K562 (cell line): ENCODE measurements around the gene IMPDH2. TPM values are rescaled to one million over a fixed set of nuclear protein-coding genes. Genes with fewer than 3 reads are reported as not detected.
A peak's percentile ranks its signal among the peaks of the same experiment; 100 is the strongest.

Experiments used
- CCNT2 ChIP-seq: IDR thresholded peaks from 2 replicates; pipeline ENCODE4 v1.6.1; 2011; ENCODE audit warnings: borderline replicate concordance, low read depth, mild to moderate bottlenecking, moderate library complexity, mixed read lengths, low read length; ENCODE audit not compliant: insufficient read length; ENCODE audit errors: extremely low read depth
- ELF2 ChIP-seq: fragments of 250-450 bp; sonication (Bioruptor Pico); IDR thresholded peaks from 2 replicates; pipeline ENCODE4 v1.5.0; 2021; ENCODE audit warnings: mild to moderate bottlenecking
- ESRRB ChIP-seq: fragments of 250-450 bp; sonication (Bioruptor Pico); IDR thresholded peaks from 2 replicates; pipeline ENCODE4 v1.5.0; 2020; ENCODE audit warnings: mild to moderate bottlenecking, moderate library complexity, borderline replicate concordance
- FOXP1 ChIP-seq: sonication (generic); formaldehyde crosslinking; IDR thresholded peaks from 2 replicates; pipeline ENCODE4 v1.8.0; 2022; ENCODE audit warnings: mild to moderate bottlenecking, missing genetic modification reagents
- MAFK ChIP-seq: IDR thresholded peaks from 2 replicates; pipeline ENCODE4 v1.6.1; 2011; ENCODE audit warnings: low read length, improper control_type of control experiment
- RHOXF2B ChIP-seq: fragments of 250-450 bp; sonication (Bioruptor Pico); conservative IDR thresholded peaks from 2 replicates; pipeline ENCODE4 v1.5.1; 2021
- SMAD4 ChIP-seq: fragments of 250-450 bp; sonication (Bioruptor Pico); conservative IDR thresholded peaks from 2 replicates; pipeline ENCODE4 v1.8.0; 2021; ENCODE audit warnings: inconsistent platforms, mild to moderate bottlenecking, moderate library complexity
- SNRNP70 ChIP-seq: fragments of 200-400 bp; formaldehyde crosslinking; optimal IDR thresholded peaks from 2 replicates; pipeline ENCODE3; 2017; ENCODE audit warnings: low read depth, low read length
- SREBF1 ChIP-seq: fragments of 150-350 bp; IDR thresholded peaks from 2 replicates; pipeline ENCODE4 v1.6.1; 2014; ENCODE audit warnings: antibody characterized with exemption, low read depth, low read length, borderline replicate concordance
- SRSF3 ChIP-seq: fragments of 200-400 bp; formaldehyde crosslinking; IDR thresholded peaks from 2 replicates; pipeline ENCODE4 v1.6.1; 2016; ENCODE audit warnings: mild to moderate bottlenecking, low read length, moderate library complexity; ENCODE audit not compliant: insufficient read depth
- polyA plus RNA-seq, 8 experiments: library from polyadenylated mRNA; depleted of rRNA in 4 of 8; stranded (reverse) in 5 of 8; unstranded in 3 of 8; fragments of >200 nt; fragmentation: Nextera tagmentation in 2 of 8; fragmentation: Illumina TruSeq in 1 of 8; extraction: Ambion mirVana in 2 of 8; extraction: Trizol in 1 of 8; gene quantifications; 2 replicates each; pipeline versions ENCODE4 v1.2.1 to v1.2.3, GENCODE V29; 2011 to 2014; ENCODE audit warnings: inconsistent platforms in 1 of 8, missing spikeins in 1 of 8
- total RNA-seq, 7 experiments: library from RNA; depleted of rRNA in 6 of 7; stranded (reverse); fragments of >200 nt in 6 of 7; fragmentation: Illumina TruSeq in 2 of 7; extraction: Trizol in 2 of 7; gene quantifications; 2 replicates each; pipeline versions ENCODE4 v1.2.1 to v1.2.3, GENCODE V29; 2011 to 2021; ENCODE audit warnings: low replicate concordance in 1 of 7
- TF ChIP-seq, protein P1 (sequence below): fragments of 450-650 bp; IDR thresholded peaks from 2 replicates; pipeline ENCODE4 v1.6.1; 2016; ENCODE audit warnings: borderline replicate concordance
- TF ChIP-seq, protein P2 (sequence below): fragments of 200-400 bp; formaldehyde crosslinking; IDR thresholded peaks from 2 replicates; pipeline ENCODE4 v1.6.1; 2017; ENCODE audit warnings: mild to moderate bottlenecking, low read depth, low read length, moderate library complexity
- TF ChIP-seq, protein P3 (sequence below): fragments of 450-650 bp; IDR thresholded peaks from 2 replicates; pipeline ENCODE4 v1.6.1; 2016; ENCODE audit warnings: antibody characterized with exemption
- TF ChIP-seq, protein P4 (sequence below), 3 experiments: fragments of 200-800 bp in 1 of 3; fragments of 250-450 bp in 1 of 3; fragments of 450-650 bp in 1 of 3; sonication (Bioruptor Pico) in 1 of 3; sonication (Bioruptor generic) in 1 of 3; formaldehyde crosslinking in 1 of 3; IDR thresholded peaks; 2 replicates each; pipeline versions ENCODE4 v1.6.1 to v1.8.0; 2016 to 2022; ENCODE audit warnings: mild to moderate bottlenecking in 2 of 3, missing genetic modification characterization in 2 of 3, missing compliant biosample characterization in 1 of 3, moderate library complexity in 1 of 3

Gene IMPDH2
- total and polyA plus RNA-seq, 9 of the 15 experiments (the other 6 are each of a cell fraction or from before 2014, with no cell fraction given), result 318 to 507 (median 366) TPM

DNA sequence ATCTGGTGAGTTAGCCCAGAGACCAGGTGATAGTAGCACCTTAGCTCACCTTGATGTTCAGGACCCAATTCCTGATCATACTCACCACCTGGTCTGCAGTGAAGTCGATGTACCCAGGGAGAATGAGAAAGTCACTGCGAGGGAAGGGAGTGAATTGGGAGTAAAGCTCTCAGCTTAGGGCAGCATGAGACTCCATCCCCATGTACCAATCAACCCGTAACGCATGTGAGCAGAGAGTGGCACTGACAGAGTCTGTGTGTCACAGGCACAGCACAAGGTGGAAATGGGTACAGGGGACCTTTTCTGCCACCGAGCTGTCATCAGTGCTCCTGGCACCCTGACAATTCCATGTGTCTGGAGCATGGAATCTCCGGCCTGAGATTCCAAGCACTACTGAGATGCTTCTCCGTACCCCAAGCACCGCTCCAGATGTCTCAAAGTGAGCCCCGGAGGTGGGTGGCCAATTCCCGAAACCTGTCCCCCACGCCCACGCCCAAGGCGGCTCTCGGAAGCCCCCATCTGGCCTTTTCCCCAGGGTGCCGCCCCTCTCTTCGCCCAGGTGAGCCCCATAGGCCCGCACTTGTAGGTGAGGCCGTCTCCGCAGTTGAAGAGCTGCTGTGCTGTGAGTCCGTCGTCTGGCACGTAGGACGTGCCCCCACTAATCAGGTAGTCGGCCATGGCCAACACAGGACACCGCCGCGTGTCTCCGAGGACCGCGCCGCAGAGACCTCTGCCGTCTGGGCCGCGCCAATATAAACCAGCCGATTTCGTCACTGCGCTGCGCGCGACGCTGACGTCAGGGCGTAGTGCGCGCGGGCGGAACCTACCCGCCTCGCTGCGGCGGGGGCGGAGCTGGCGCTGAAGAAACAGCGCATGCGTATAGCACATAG, at the start of gene IMPDH2 (continued):
- TF ChIP-seq FOXP1 (CRISPR knock-in tag), result peak; percentile 68; the same call in 1 of the 2 replicates
- TF ChIP-seq, protein P1, sequence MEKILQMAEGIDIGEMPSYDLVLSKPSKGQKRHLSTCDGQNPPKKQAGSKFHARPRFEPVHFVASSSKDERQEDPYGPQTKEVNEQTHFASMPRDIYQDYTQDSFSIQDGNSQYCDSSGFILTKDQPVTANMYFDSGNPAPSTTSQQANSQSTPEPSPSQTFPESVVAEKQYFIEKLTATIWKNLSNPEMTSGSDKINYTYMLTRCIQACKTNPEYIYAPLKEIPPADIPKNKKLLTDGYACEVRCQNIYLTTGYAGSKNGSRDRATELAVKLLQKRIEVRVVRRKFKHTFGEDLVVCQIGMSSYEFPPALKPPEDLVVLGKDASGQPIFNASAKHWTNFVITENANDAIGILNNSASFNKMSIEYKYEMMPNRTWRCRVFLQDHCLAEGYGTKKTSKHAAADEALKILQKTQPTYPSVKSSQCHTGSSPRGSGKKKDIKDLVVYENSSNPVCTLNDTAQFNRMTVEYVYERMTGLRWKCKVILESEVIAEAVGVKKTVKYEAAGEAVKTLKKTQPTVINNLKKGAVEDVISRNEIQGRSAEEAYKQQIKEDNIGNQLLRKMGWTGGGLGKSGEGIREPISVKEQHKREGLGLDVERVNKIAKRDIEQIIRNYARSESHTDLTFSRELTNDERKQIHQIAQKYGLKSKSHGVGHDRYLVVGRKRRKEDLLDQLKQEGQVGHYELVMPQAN, result peak; percentile 84
- peak; percentile 85 for TF ChIP-seq SMAD4
- peak; percentile 50; the same call in 1 of the 2 replicates for TF ChIP-seq RHOXF2B (CRISPR knock-in tag)
- TF ChIP-seq CCNT2, result peak; percentile 96
- no peak for TF ChIP-seq SREBF1
- peak; percentile 37; the same call in 1 of the 2 replicates for TF ChIP-seq MAFK
- TF ChIP-seq, protein P2, sequence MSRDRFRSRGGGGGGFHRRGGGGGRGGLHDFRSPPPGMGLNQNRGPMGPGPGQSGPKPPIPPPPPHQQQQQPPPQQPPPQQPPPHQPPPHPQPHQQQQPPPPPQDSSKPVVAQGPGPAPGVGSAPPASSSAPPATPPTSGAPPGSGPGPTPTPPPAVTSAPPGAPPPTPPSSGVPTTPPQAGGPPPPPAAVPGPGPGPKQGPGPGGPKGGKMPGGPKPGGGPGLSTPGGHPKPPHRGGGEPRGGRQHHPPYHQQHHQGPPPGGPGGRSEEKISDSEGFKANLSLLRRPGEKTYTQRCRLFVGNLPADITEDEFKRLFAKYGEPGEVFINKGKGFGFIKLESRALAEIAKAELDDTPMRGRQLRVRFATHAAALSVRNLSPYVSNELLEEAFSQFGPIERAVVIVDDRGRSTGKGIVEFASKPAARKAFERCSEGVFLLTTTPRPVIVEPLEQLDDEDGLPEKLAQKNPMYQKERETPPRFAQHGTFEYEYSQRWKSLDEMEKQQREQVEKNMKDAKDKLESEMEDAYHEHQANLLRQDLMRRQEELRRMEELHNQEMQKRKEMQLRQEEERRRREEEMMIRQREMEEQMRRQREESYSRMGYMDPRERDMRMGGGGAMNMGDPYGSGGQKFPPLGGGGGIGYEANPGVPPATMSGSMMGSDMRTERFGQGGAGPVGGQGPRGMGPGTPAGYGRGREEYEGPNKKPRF, result no peak
- TF ChIP-seq, protein P3, sequence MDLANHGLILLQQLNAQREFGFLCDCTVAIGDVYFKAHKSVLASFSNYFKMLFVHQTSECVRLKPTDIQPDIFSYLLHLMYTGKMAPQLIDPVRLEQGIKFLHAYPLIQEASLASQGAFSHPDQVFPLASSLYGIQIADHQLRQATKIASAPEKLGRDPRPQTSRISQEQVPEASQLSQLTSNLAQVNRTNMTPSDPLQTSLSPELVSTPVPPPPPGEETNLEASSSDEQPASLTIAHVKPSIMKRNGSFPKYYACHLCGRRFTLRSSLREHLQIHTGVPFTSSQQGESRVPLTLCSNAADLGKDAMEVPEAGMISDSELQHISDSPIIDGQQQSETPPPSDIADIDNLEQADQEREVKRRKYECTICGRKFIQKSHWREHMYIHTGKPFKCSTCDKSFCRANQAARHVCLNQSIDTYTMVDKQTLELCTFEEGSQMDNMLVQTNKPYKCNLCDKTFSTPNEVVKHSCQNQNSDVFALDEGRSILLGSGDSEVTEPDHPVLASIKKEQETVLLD, result peak; percentile 98
- no peak for TF ChIP-seq SRSF3
- peak; percentile 59; the same call in 1 of the 2 replicates for TF ChIP-seq ELF2
- no peak for TF ChIP-seq SNRNP70
- TF ChIP-seq, protein P4, sequence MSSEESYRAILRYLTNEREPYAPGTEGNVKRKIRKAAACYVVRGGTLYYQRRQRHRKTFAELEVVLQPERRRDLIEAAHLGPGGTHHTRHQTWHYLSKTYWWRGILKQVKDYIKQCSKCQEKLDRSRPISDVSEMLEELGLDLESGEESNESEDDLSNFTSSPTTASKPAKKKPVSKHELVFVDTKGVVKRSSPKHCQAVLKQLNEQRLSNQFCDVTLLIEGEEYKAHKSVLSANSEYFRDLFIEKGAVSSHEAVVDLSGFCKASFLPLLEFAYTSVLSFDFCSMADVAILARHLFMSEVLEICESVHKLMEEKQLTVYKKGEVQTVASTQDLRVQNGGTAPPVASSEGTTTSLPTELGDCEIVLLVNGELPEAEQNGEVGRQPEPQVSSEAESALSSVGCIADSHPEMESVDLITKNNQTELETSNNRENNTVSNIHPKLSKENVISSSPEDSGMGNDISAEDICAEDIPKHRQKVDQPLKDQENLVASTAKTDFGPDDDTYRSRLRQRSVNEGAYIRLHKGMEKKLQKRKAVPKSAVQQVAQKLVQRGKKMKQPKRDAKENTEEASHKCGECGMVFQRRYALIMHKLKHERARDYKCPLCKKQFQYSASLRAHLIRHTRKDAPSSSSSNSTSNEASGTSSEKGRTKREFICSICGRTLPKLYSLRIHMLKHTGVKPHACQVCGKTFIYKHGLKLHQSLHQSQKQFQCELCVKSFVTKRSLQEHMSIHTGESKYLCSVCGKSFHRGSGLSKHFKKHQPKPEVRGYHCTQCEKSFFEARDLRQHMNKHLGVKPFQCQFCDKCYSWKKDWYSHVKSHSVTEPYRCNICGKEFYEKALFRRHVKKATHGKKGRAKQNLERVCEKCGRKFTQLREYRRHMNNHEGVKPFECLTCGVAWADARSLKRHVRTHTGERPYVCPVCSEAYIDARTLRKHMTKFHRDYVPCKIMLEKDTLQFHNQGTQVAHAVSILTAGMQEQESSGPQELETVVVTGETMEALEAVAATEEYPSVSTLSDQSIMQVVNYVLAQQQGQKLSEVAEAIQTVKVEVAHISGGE (CRISPR knock-in tag; IDR thresholded peaks at IDR 0.05), result 0 out of 6 replicates have a peak, but pooled peaks of 1 of the 3 experiments have one; percentile 24
- 0 out of 2 replicates have a peak, but pooled peaks have one; percentile 24 for TF ChIP-seq ESRRB (CRISPR knock-in tag)
